ENCODE measurements around the gene KIF1A.

The KIF1A gene

DNA sequence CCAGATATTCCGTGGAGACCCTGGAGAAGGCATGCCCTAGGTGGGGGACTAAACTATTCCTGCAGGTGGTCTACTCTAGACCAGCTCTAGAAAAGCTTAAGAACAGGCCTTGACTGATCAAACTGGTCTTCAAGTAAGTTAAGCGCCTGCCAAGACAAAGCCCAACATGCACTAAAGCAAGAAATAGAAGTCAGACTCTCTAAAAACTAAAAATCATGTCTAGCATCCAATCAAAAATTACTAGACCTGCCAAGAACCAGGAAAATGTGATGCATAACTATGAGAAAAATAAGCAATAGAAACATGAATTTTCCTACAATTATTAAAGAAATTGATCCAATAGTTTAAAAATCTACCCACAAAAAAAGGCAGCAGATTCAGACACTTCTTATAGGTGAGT lies 13.6 kb downstream of the KIF1A start:
- no peak for ATAC-seq (ENCODE audit: low read depth)
- Mint-ChIP-seq H3K27ac (no peak overlapping the region), H3K9me3 (peaks cover 6% of the 10 kb centered on the region), H3K36me3 (peaks cover 4% of the 10 kb centered on the region), H3K4me1 (no peaks in the 10 kb centered on the region), H3K27me3 (peaks cover 5% of the 10 kb centered on the region), H3K4me3 (no peak overlapping the region)
- DNase-seq (ENCODE audit: low spot score in 2 of 2), result no peak

DNA sequence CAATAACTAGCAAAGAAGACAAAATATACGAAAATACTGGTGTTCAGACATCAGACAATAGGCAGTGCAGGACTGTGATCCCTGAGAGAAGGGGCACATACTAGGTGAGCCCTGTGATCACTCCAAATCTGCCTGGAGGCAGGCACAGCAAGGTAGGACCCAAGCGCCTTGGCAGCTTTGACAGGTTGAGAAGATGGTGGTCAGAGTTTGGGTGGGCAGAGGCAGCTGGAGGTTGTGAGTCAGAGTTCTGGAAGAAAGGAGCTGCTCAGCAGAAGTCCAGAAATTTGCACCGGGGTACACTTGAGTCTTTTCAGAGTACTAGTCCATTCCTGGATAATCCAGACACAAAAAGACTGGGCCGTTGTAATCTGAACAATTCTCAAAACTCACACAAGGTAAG lies 14.0 kb downstream of the KIF1A start:
- H3K4me3 Mint-ChIP-seq, result no peak overlapping the region
- peaks cover 8% of the 10 kb centered on the region for H3K9me3 Mint-ChIP-seq
- H3K4me1 Mint-ChIP-seq, result no peaks in the 10 kb centered on the region
- H3K27me3 Mint-ChIP-seq, result peaks cover 5% of the 10 kb centered on the region
- no peak for ATAC-seq (ENCODE audit: low read depth)
- H3K27ac Mint-ChIP-seq, result no peak overlapping the region
- H3K36me3 Mint-ChIP-seq, result peaks cover 4% of the 10 kb centered on the region
- DNase-seq (ENCODE audit: low spot score in 2 of 2), result no peak

DNA sequence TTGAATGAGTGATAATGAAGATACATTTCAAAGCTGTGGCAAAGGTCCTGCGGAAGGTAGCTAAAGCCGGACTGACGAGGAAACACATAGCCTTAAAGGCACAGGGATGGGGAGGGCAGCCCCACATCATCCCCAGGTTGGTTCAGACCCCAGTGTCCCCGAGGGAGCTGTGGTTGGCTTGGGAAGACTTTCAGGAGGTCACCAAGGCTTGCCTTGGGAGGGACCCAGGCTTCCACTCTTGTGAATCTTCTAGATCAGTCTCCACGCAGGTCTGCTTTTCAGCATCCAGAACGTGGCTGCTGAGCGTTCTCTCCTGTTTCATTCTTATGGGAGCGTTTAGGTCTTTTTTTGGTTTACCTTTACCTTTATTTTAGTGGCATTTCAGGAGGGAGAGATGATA lies 16.8 kb downstream of the KIF1A start:
- Mint-ChIP-seq H3K36me3 (peaks cover 4% of the 10 kb centered on the region), H3K27ac (no peak overlapping the region), H3K4me3 (no peak overlapping the region), H3K4me1 (no peaks in the 10 kb centered on the region), H3K9me3 (peaks cover 9% of the 10 kb centered on the region), H3K27me3 (peaks cover 10% of the 10 kb centered on the region)
- ATAC-seq (ENCODE audit: low read depth), result no peak
- no peak for DNase-seq (ENCODE audit: low spot score in 2 of 2)

DNA sequence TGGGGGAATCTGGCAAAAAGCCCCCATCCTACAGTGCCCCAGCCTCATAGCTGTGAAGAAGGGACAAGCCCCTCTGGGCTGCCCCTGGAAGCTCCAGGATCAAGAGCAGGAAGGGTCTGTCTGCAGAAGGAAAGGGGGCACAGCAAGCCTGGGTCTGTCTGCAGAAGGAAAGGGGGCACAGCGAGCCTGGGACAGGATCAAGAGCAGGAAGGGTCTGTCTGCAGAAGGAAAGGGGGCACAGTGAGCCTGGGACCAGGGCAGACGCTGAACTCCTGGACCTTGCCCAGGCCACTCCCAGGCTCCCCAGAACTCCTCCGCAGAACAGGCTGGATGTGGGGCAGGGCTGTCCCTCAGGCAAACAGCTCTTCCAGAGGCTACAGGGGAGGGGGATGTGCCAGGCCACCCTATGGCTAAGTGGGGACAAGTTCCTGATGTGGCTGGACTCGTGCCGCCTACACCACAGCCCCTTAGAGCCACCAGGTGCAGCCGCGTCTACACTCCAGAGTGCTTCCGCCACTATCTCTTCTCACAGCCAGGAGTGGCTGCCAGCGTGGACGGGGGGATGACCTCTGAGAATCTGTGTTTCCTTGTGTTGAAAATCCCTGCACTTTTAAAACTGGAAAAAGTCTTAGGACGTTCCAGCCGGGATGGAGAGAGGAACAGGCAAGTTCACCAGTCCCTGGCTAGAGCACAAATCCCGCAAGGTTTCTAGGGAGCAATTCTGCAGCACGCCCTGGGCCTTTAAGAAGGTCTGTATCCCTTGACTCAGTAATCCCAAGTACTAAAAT lies 20.8 kb downstream of the KIF1A start:
- H3K27ac Mint-ChIP-seq, result no peak overlapping the region
- DNase-seq (ENCODE audit: low spot score in 2 of 2), result no peak
- H3K4me3 Mint-ChIP-seq, result no peak overlapping the region
- ATAC-seq (ENCODE audit: low read depth), result no peak
- H3K36me3 Mint-ChIP-seq, result no peaks in the 10 kb centered on the region
- H3K27me3 Mint-ChIP-seq, result peaks cover 13% of the 10 kb centered on the region
- peaks cover 3% of the 10 kb centered on the region for H3K9me3 Mint-ChIP-seq
- H3K4me1 Mint-ChIP-seq, result no peaks in the 10 kb centered on the region

DNA sequence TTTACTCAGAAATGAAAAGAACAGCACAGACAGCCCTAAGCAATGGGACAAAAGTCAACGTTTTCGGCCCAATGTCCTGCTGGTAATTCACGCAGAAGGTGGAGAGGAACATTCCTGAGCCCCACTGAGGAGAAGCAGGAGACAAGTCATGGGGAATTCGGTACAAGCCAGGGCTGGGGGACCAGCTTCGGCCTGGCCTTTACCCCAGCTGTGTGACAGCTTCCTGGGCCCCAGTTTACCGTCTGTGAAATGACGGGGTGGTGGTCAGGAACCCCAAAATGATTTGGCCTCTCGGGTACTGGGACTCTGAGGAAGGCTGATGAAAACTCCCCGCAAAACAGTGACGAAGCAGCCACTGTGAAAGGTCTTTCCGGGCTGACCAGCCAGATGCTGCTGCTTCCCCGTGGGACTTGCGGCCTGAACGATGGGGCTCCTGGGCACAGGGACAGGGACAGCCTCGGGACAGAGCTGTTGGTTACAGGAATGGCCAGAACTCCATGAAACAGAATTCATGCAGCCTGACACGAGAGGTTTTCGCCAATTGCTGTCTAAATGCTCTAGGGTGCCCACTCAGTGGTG lies 21.6 kb downstream of the KIF1A start:
- no peak for ATAC-seq (ENCODE audit: low read depth)
- Mint-ChIP-seq H3K4me1 (no peaks in the 10 kb centered on the region), H3K27ac (no peak overlapping the region), H3K9me3 (peaks cover 3% of the 10 kb centered on the region), H3K36me3 (no peaks in the 10 kb centered on the region), H3K27me3 (peaks cover 13% of the 10 kb centered on the region), H3K4me3 (no peak overlapping the region)
- no peak for DNase-seq (ENCODE audit: low spot score in 2 of 2)

DNA sequence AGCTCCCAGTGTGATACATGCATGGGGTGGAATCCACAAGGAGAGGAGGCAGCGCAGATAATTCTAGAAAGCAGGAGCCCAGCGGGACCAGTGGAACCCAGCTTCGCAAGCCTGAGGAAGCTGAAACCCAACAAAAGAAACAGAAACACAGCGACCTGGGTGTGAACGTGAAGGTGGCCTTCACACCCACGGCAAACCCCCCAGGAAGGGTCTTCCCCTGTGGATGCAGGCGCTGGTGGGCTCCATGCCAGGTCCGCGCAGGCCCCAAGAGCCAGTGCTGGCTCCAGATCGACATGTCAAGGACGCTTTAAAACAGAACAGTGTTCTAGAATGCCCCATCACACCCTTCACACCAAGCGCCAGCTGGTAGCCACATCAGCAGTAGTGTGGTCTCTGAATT lies 22.1 kb downstream of the KIF1A start:
- Mint-ChIP-seq H3K4me1 (no peaks in the 10 kb centered on the region), H3K27ac (no peak overlapping the region), H3K9me3 (peaks cover 3% of the 10 kb centered on the region), H3K27me3 (peaks cover 13% of the 10 kb centered on the region), H3K4me3 (no peak overlapping the region), H3K36me3 (no peaks in the 10 kb centered on the region)
- ATAC-seq (ENCODE audit: low read depth), result no peak
- no peak for DNase-seq (ENCODE audit: low spot score in 2 of 2)

DNA sequence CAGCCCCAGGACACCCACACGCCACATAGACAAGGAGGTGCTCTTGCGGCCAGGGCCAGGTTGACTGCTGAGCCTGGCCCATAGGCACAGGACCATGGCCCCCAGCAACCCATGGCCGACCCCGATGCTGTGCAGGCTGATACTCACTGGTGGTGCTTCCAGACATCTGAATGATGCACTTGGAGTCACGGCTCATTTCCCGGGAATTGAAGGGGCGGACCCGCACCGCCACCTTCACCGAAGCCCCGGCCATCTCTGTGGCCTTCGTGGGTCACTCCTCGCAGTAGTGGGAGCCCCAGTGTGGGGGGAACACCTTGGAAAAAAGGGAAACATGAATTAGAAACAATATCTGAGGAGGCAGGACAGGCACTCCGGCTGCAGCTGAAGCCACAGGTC lies 22.5 kb downstream of the KIF1A start:
- DNase-seq (ENCODE audit: low spot score in 2 of 2), result no peak
- H3K4me3 Mint-ChIP-seq, result no peak overlapping the region
- no peaks in the 10 kb centered on the region for H3K4me1 Mint-ChIP-seq
- no peaks in the 10 kb centered on the region for H3K36me3 Mint-ChIP-seq
- H3K9me3 Mint-ChIP-seq, result peaks cover 3% of the 10 kb centered on the region
- peaks cover 16% of the 10 kb centered on the region for H3K27me3 Mint-ChIP-seq
- no peak overlapping the region for H3K27ac Mint-ChIP-seq
- ATAC-seq (ENCODE audit: low read depth), result no peak

DNA sequence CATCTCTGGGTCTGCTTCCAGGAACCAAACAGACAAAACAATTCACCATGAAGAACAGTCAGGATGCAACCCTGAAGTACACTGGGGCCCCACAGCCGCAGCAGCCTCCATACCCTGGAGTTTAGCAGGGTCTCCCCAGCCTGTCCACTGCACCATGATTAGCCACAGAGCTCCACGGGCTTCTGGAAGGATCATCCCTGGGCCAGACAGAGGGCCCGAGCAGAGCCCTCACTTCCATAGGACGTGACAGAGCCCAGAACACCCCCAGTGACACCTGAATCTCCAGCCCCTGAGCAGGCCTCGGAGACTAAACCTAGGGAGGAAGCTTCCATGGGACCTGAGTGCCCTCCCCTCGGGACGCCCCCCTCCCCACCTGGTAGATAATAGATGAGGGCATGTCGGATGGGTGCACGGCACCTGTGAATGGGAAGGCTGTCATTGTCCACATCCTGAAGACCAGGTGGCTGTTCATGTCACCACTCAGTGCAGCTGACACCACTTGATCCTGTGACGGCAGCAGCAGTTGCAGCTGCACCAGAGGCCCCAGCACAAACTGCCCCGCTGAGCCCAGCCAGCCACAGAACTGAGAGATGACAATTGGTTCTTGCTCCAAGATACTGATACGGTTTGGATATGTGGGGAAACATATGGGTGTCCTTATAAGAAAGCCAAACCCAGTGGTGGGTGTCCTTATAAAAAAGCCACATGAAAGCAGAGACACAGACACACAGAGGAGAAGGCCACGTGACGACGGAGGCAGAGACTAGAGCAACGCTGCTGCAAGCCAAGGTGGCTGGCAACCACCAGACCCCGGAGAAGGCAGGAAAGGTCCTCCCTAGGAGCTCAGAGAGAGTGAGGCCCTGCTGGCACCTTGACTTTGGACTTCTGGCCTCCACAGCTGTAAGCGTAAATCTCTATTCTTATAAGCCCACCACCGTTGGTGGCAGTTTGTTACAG lies 23.2 kb downstream of the KIF1A start:
- Mint-ChIP-seq H3K4me3 (no peak overlapping the region), H3K9me3 (peaks cover 3% of the 10 kb centered on the region), H3K27me3 (peaks cover 15% of the 10 kb centered on the region), H3K27ac (no peak overlapping the region), H3K36me3 (no peaks in the 10 kb centered on the region), H3K4me1 (no peaks in the 10 kb centered on the region)
- ATAC-seq (ENCODE audit: low read depth) (no peak), DNase-seq (ENCODE audit: low spot score in 2 of 2) (no peak)

DNA sequence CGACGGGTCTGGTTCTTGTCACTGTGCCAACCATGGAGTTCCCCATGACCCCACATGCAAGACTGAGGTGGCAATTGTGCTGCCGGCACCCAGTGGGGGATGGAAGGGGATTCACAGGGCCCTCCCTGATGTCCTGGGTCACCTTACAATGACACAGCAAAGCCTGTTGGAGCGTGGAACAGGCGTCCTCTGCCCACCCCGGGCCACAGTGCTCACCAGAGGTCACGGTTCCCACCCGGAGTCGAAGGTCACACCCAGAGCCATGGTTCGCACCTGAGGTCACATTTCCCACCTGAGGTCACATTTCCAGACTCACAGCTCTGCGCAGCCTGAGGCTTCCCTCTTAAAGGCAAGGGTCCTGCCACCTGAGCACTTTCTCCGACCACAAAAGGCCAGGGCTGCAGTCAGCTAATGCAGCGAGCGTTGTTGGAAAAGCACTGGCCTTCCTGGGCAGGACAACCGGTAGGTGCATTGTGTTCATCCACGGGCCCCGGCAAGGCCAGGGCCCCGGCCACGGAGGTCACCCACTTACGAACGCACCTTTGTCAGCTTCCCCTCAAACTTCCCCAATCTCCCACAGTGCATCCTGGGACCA lies 24.0 kb downstream of the KIF1A start:
- no peak for ATAC-seq (ENCODE audit: low read depth)
- Mint-ChIP-seq H3K27me3 (peaks cover 14% of the 10 kb centered on the region), H3K4me3 (no peak overlapping the region)

DNA sequence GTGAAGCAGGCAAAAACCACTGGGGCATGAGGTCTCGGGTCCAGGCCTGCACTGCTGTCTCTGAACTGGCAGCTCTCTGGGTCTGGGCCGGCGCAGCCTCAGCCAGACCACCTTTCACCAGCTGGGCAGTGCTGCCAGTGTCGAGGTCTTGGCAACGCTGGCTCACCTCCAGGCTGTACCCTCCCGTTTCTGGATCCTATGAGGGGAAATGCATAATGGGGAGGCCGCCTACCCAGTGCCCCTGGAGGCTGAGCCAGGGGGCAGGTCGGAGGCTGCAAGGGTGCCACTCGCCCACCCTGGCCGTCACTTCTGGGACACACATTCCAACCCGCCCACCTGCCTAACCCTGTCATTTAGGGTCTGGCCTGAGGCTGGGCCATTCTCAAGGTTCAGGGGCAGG lies 24.6 kb downstream of the KIF1A start:
- DNase-seq (ENCODE audit: low spot score in 2 of 2), result no peak
- Mint-ChIP-seq H3K36me3 (no peaks in the 10 kb centered on the region), H3K4me3 (no peak overlapping the region), H3K9me3 (no peaks in the 10 kb centered on the region), H3K4me1 (no peaks in the 10 kb centered on the region), H3K27me3 (peaks cover 15% of the 10 kb centered on the region), H3K27ac (no peak overlapping the region)
- ATAC-seq (ENCODE audit: low read depth), result no peak

More for the DNA sequence above, 24.0 kb downstream of the KIF1A start:
- Mint-ChIP-seq H3K9me3 (peaks cover 1% of the 10 kb centered on the region), H3K27ac (no peak overlapping the region), H3K4me1 (no peaks in the 10 kb centered on the region), H3K36me3 (no peaks in the 10 kb centered on the region)
- DNase-seq (ENCODE audit: low spot score in 2 of 2), result no peak

DNA sequence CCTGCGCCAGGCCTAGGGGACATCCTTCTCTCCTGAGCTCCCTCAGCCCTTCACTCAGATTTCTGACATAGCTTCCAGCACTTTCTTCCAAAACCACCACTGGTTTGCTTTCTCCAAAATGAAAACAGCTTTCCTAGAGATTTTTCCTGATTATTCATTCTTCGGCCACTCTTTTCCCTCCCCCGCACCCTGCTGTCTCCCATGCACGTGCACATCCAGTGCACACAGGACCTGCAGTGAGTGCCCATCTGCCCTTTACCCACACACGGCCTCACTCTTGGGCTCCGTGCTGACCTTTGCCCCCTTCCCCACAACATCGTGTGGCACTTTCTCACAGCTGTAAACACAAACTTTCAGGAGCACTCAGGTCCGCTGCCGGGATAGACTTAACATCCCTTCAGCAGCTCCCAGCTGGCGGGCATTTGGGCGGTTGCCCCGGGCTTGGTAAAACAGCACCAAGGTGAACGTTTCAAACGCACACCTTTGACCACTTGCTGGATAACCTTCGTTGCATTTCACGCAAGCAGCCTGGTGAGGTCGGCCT lies 25.8 kb downstream of the KIF1A start:
- Mint-ChIP-seq H3K4me1 (no peaks in the 10 kb centered on the region), H3K4me3 (no peak overlapping the region), H3K9me3 (no peaks in the 10 kb centered on the region), H3K36me3 (no peaks in the 10 kb centered on the region), H3K27me3 (peaks cover 17% of the 10 kb centered on the region), H3K27ac (no peak overlapping the region)
- ATAC-seq (ENCODE audit: low read depth), result no peak
- DNase-seq (ENCODE audit: low spot score in 2 of 2), result no peak

DNA sequence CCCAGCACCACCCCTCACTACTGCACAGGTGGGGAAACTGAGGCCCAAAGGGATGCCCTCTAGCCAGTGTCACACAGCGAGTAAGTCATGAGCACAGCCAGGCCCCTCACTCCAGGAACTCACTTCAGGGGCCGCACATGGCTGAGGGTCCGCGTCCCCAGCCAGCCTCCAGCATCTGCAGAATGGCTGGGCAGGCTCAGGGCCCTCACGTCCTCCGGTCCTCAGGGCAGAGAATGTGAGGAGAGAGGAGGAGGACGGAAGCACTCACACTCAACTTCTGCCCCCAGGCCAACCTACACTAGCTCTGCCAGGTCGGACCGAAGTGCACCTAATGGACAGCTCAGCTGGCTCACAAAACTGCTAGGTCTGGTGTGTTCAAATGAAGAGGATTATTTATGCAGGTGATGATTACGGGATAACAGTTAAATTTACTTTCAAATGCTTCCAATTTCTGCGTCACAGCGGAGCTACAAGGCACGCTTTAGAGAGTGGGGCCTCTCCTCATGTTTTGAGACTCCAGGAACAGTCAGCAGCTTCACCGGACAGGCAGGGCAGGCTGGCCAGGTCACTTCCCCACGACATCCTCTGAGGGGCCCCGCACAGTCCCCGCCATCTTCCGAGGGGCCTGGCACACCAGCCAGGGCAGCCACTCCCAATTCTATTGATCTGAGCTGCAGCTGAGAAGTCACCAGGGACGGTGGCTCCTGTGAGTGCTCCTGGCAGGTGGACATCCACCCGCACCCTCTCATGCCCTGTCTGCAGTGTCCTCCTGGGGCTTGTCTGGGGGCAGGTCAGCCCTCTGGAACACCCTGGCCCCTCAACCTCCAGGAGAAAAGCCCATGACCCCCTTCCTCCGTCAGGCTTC lies 26.5 kb downstream of the KIF1A start:
- Mint-ChIP-seq H3K4me3 (no peak overlapping the region), H3K9me3 (no peaks in the 10 kb centered on the region), H3K36me3 (no peaks in the 10 kb centered on the region), H3K27me3 (peaks cover 17% of the 10 kb centered on the region), H3K4me1 (no peaks in the 10 kb centered on the region), H3K27ac (no peak overlapping the region)
- DNase-seq (ENCODE audit: low spot score in 2 of 2), result no peak
- no peak for ATAC-seq (ENCODE audit: low read depth)
